HG03097 (cell line): ENCODE results near the gene RAB40C.

ENCODE experiments used
- ATAC-seq: cut with Tn5 transposase; IDR thresholded peaks from one replicate; pipeline ENCODE4 v1.9.1; 2021; ENCODE audit not compliant: unreplicated experiment, low FRiP score

Gene RAB40C

GRCh38 chr16:610513-611381 is 20.9 kb downstream of the RAB40C start:
- ATAC-seq, result no peak

GRCh38 chr16:615122-615521 is 25.3 kb downstream of the RAB40C start:
- no peak for ATAC-seq

- ATAC-seq, result no peak
These were observed 27.1 kb downstream of the RAB40C start for GRCh38 chr16:616733-617586.

GRCh38 chr16:617855-618254 is 28.0 kb downstream of the RAB40C start:
- no peak for ATAC-seq

GRCh38 chr16:619476-620100 is 29.7 kb downstream of the RAB40C start:
- no peak for ATAC-seq

GRCh38 chr16:620700-621525 is 31.0 kb downstream of the RAB40C start:
- no peak for ATAC-seq

- no peak for ATAC-seq
These were observed 31.8 kb downstream of the RAB40C start for GRCh38 chr16:621526-622105.

- no peak for ATAC-seq
These were observed 33.0 kb downstream of the RAB40C start for GRCh38 chr16:622920-623280.

- ATAC-seq, result no peak
These were observed 34.7 kb downstream of the RAB40C start for GRCh38 chr16:624526-625070.

- ATAC-seq, result no peak
These were observed 35.5 kb downstream of the RAB40C start for GRCh38 chr16:625117-625976.

GRCh38 chr16:625977-626765 is 36.3 kb downstream of the RAB40C start:
- no peak for ATAC-seq

GRCh38 chr16:626787-627453 is 37.1 kb downstream of the RAB40C start:
- no peak for ATAC-seq

- ATAC-seq, result no peak
These were observed 37.8 kb downstream of the RAB40C start for GRCh38 chr16:627454-628239.

GRCh38 chr16:628321-629061 is 38.6 kb downstream of the RAB40C start:
- no peak for ATAC-seq

GRCh38 chr16:629185-629832 is 39.4 kb downstream of the RAB40C start:
- no peak for ATAC-seq

- no peak for ATAC-seq
These were observed 40.0 kb downstream of the RAB40C start for GRCh38 chr16:629833-630248.
